Measurements from ENCODE around the gene GLCE.

DNA sequence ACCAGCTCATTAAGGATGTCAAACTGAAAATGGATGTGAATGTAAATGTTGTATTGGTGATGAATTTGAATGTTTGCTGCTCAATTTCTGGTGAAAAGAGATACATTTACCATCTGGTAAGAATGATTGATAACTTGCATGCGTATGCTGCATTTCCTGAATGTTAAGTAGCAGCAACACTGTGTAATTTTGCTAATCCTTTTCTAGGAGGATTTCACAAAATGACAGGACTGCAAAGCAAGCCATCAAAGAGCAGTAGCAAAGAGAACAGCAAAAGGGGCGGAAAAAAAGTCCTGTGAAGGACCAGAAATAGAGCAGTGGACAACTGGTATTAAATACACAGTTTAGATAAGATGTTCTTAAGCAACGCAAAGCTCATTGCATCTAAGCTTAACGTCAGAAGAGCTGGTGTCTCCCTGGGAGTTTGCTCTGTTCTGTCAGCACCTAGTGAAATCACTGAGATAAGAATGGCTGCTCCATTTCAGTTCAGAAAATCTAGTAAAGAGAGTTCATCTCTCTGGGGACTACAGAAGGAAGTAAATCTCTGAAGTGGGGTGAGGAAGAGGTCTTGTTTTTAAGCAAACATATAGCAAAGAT lies 114.7 kb downstream of the GLCE start:
- no peak for TF ChIP-seq CTCF (IDR thresholded peaks at IDR 0.05 in 8 of 11, conservative IDR thresholded peaks at IDR 0.05 in 3 of 11)
- TF ChIP-seq POLR2A (IDR thresholded peaks at IDR 0.05): no peak
